GM18498 (cell line): ENCODE data around the gene INSIG1.

ENCODE experiments used
- ATAC-seq: cut with Tn5 transposase; IDR thresholded peaks from one replicate; pipeline ENCODE4 v1.9.1; 2021; ENCODE audit warnings: mild to moderate bottlenecking, moderate library complexity; ENCODE audit not compliant: unreplicated experiment

Gene INSIG1

DNA sequence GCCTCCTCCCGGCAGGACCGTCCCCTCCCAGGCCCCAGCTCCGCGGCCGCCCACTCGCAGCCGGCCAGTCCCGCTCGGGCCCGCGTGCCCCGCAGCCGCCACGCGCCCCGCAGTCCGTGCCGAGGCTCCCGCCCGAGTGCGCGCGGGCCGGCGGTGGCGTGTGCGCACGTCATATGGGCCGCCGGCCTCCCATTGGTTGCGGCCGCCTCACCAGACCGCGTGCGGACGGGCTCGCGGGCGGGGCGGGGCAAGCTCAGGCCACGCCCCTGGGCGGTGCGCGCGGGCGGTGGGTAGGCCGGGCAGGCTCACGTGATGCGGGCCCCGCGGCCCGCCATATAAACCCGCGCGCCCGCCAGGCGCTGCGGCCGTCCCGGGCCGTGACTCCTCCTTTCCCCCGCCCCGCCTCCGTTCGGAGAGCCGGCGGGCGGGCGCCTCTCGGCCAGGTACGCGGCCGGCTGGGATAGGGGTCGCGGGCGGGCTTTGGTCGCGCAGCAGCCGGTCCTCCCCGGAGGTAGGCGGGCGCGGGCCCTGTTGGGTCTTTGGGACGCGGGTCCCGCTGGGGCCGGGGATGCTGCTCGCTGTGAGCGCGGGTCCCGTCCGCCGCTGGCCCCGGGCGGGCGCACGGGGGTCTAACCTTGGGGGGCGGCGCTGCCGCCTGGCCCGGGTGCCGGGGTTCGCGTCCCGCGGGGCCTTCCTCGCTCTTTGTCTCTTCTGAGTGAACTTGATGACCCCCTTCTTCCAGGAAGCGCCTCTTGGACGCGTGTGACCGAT is at the start of gene INSIG1:
Gene INSIG1 (plus strand): TSS at position 362 of the 771 bp plus-strand sequence. CDS start 408 bp downstream, at position 770.
- peak; percentile 67 for ATAC-seq

DNA sequence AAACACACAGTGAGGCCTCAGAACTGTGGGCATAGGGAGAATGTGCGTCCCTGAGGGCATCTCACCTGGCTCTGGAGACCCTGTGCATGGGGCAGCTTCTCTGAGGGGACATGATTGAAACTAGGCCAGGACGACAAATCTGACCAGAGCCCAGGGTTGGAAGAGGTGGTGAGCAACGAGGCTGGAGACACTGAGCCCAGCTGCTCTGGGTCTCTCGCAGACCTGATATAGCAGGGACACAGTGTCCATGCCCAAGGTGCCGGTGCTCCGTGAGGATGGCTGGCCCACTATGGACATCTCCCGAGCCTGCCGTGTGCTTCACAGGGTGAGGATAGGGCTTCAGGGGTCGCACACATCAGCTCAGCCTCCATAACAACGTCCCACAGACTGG is 49.3 kb upstream of the INSIG1 start:
- ATAC-seq, result no peak

DNA sequence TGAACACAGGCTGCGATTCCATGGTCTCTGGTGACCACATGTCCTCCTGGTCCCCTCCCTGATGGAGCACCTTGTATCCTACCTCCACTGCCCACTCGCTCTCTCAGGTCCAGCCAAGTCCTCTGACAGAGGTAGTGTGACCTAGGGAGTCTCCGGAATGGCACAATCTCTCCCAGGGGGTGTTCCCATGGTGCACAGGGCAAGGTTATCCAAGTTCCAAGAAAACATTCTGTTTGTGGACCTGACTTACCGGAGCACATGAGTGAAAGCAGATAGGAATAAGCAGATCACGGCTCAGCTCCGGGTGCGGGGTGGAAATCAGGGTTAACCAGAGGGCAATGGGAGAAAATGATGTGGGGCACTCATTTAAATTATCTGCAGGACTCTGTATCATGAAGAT is 45.8 kb upstream of the INSIG1 start:
- ATAC-seq, result no peak

DNA sequence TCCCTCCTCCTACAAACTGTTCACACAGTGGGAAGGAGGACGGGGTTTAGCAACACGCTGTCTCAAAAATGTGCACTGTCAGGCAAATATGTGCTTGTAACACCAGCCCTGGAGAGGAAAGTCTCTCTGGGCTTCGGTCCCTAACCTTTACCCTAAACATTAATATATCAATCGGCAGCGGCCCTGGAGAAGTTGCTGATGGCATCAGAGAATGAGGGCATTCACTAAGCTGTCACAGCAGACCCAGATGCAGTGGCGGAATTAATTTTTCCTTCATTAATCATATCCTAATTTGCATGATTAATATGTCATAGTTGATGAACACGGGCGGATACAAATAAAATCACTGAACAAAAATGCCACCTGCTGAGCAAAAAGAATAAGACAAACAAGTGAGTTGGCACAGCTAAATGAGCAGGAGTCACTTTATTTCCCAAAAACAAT is 45.2 kb upstream of the INSIG1 start:
- ATAC-seq, result no peak

DNA sequence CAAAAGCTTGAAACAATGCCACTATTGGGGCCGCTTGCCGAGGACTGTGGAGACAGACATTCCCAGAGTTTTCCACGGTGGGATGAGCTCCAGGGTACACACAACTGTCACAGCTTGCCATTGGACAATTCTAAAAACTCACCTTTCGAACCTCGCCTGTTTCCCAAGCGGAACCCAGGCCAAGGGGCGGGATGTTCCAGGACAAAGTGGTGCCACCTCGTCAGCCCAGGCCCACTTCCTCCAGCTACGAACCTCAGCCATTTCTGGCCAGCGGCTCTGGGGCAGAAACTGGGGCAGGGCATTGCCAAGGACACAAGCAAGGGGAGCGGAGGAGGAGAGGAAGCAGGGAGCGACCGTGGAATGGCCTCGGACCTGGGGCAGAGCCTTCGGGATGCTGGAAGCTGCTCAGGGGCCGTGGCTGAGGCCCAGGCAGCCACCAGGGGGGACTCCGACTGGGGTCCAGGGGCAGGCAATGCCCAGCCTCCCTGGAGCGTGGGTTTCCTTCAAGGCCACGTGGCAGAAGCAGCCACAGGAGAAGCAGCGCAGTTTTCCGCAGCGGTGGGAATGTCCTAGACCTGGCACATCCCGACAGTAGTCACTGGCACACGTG is 44.7 kb upstream of the INSIG1 start:
- no peak for ATAC-seq

DNA sequence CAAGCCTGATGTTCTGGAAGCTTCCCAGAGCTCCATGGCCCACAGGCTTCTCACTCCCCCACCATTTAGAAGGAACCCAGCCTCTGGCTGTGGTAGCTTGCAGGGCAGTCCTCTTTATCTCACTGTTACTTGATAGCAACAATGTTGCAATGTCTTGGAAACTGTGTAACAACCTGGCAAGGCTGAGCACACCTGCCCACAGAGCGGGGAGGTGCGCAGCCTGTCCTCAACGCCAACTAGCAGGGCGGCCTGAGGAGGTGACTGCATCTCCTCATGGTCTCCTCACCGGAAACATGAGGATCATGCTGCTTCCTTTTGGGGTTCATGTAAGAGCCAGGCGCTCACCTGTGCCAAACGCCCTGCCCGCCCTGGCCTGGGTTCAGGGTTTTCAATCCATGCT is 43.7 kb upstream of the INSIG1 start:
- no peak for ATAC-seq

DNA sequence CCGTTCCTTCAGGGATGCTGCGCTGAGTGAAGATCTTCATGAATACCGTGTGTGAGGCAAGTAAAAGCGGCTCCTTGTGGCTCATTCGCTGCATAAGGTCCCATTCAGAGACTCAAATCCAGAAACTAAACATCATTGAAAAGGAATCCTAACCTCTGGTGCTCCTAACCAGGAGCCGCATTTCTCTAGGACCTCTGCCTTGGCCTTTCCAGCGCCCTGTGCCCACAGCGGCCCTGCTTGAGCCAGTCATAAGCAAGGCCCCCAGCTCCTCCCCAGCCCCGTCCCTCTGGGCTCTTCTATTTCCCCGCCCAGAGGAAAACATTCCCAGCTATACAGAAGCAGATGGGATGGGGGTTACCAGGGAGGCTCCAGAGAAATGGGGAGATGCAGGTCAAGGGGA is 42.6 kb upstream of the INSIG1 start:
- ATAC-seq, result no peak

DNA sequence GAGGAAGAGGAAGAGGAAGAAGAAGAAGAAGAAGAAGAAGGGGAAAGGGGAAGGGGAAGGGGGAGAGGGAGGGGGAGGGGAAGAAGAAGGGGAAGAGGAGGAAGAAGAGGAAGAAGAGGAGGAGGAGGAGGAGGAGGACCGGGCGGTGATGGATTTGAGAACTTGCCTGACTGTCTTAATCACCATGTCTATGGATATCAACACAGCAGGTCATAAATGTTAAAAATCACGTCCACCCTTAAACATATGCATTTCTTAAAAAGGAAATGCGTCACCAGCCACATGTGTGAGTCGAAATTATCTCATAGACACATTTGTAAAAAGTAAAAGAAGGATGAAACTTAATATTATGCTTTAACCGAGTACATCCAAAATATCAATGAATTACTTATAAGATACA is 42.1 kb upstream of the INSIG1 start:
- ATAC-seq, result no peak

DNA sequence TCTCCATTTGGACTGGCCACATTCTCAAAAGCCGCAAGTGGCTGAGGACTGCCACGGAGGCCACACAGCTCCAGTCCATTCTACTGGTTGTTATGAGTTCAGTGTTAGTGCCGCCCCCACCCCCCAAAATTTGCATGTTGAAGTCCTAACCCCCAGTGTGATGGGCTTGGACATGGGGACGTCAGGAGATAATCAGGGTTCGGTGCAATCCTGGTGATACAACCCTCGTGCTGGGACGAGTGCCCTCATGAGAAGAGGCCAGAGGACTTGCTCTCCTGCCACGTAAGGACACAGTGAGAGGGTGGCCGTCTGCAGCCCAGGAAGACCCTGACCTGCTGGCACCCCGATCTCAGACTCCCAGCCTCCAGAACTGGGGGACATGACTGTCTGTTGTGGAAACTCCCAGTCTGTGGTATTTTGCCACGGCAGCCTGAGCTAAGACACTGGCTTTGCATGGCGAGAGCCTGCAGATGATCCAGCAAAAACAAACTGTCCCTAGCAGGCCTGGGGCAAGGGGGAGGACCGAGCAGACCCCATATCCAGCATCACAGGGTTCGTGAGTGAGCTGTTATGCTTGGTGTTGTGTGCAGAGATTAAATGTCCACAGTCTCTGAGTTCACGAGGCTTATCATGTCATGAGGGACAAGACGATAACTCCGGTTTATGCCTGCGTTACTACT is 41.5 kb upstream of the INSIG1 start:
- ATAC-seq, result no peak

DNA sequence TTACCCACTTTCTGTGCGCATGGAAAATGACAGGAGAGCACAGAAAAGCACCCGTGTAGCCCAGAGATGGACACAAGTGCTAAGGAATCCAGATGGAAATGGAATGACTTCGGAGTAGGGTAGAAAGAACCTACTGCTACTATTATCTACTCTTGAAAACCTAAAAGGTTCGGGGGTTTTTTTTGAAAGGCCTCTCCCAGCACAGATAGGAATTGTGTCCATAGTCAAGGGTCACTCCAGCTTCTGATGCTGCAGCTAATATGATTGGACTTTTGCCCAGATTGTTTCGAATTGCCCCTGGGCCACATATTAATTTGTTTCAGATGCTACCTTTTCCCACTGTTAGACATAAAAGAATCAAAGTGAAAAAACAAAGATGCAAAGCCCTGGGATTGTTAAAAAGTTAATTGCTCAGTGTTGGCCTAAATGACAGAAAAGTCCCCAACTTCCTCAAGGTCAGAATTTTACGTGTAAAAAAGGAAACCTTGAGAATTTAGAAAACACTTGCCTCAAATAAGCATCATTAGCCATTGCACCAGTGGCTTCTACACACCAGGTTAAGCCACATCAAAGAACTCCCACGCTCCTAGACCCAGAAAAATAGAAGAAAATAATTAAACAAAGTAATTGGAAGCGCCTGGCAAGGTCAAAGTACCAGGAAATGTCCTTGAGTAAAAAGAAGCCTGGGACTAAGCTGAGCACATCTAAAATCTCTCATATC is 40.8 kb upstream of the INSIG1 start:
- no peak for ATAC-seq

DNA sequence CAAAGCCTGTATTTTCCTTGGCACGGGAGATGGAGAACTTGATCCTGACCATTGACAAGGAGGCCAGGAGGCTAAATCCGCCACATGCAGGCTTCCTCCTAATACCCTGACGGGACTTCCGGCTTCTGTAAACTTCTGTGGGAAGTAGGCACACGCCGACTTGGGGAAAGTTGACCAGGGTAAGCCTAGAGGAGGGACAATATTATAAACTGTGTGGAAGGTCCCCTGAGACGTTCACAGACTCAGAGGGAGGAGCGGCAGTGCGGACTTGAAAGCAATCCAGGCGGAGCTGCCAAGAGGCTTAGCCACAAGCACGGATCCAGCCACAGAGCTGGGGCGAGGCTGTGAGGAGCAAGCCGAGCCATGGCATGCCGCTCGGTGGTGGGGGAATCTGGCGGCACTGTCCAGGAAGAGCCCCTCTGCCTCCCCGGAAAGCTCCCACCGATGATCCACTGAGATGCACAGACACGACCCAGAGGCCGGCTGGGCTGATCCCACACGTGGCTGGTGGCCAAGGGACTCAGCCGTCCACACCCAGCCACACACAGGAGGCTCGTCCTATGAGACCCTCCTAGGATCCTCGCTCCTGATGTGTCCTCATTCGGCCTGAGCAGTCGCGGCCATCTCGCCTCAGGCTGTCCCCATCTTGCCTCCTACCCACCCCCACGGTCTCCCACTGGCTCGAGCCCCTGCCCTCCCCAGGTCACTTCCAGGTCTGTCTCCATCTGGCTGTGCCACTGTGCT is 40.0 kb upstream of the INSIG1 start:
- no peak for ATAC-seq

DNA sequence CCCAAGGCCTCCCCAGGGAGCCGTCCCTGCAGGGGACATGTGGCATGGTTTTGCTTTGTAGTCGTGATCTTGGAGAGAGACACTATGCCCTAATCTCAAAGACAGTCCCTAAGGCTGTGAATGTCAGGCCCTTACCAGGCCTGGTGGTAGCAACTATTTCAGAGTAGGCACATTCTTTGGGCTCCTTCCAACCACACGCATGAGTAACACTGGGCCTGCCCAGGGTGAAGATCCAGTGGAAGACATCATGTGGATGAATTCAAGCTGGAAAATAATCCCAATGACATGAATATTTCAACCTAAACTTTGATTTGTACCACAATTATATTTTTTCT is 39.5 kb upstream of the INSIG1 start:
- ATAC-seq, result no peak

DNA sequence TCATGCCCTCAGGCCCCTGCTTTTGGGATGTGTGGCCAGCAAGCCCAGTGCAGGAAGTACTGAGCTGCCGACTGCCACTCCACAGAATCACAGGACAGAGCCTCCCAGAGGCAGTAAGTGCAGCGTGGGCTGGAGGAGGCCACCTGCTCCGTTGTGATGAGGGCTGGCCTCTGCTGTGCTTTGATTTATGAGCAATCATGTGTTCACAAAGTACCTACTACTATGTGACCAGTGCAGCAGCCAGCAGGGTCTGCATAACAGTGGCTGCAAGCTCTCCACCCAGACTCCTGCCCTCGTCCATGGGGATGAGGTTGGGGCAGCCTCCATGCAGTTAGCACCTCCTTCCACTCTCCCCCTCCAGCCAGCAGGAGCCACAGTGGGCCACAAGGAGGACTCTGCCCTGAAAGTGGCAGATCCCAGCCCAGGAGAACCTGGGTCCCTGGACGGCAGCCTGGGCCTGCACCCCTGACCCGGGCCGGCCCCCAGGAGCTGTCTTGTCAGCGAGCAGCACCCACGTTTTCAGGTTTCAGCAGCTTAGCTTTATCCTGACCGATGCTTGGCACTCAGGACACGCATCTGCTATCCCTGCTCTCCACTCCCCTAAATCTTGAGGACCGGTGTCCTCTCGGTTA is 37.7 kb upstream of the INSIG1 start:
- no peak for ATAC-seq

DNA sequence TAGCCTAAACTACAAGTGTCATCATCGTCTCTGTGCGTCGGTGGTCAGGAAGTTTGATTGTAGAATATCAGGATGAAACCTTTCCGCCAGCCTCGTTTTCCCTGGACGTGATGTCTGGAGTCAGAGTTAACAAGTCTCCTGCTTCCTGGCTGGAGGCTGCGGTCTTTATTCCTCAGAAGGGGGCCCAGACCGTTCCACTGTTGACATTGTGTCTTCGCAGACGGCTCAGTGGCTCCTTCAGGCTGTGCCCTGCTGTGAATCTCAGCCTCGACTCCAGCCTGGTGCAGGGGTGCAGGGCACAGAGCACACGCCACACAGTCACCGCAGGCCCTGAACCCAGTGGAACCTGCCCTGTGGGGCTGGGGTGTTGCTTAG is 37.2 kb upstream of the INSIG1 start:
- no peak for ATAC-seq

DNA sequence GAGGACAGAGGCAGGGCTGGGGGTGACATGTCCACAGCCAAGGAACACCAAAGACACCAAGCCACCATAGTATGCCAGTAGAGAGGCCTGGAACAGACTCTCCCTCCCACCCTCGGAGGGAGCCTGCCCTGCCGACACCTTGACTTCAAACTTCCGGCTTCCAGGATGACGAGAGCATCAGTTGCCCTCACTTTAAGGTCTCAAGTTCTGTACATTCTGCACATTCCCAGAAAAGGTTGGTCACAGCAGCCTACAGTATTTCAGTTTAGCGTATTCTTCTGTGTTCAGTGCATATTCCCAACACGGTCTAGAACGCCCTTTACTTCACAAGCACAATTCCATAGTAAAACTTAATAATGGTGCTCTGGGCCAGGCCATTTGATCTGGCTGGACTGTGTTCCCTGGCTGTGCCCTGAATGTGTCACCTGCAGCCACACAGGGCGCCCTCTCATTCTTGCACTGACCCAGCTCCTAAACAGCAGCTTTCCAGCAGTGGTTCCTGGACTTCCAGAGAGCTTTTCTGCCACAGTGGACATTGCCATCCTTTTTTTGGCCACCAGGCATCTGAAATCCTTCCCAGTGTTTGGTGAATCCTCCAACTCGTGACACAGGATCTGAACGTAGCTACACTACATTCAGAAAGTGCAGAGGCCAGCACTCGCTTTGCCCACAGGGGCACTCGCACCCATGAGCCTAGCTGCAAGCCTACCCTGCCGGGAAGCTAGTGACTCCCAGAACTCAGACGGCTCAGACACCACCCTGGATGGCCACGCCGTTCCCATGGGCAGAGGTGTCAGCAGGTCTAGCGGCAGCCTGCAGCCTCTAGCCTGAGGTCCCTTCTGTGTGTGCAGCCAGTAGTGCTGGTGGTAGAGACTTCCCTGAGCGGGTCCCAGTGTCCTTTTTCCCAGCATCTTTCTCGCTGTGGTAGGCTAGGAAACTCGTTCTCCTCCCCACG is 36.4 kb upstream of the INSIG1 start:
- ATAC-seq, result no peak

DNA sequence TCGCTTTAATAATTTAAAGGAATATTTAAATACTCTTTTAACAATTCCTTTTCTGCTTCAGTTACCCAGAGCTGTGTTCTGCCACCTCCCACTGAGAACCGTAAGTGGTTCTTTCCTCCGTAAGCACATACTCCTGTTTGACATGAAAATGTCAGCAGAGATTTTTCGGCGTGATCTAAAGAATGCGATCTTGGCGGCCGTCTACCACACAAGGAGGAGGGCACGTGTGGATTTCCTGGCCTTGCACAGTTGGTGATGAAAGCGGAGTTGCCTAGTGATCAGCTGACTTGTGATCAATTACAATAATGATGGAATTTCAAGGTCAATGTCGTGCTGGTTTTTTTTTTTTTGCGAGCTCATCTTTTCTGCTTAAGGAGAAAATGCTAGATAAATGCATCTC is 35.6 kb upstream of the INSIG1 start:
- ATAC-seq, result no peak

DNA sequence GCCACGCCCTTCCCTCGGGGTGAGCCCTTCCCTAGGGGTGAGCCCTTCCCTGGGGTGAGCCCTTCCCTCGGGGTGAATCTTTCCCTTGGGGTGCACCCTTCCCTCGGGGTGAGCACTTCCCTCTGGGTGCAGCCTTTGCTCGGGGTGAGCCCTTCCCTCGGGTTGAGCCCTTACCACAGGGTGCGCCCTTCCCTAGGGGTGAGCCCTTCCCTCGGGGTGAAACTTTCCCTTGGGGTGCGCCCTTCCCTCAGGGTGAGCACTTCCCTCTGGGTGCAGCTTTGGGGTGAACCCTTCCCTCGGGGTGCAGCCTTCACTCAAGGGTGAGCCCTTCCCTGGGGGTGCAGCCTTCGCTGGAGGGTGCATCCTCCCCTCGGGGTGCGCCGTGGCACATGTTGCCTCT is 34.6 kb upstream of the INSIG1 start:
- no peak for ATAC-seq

DNA sequence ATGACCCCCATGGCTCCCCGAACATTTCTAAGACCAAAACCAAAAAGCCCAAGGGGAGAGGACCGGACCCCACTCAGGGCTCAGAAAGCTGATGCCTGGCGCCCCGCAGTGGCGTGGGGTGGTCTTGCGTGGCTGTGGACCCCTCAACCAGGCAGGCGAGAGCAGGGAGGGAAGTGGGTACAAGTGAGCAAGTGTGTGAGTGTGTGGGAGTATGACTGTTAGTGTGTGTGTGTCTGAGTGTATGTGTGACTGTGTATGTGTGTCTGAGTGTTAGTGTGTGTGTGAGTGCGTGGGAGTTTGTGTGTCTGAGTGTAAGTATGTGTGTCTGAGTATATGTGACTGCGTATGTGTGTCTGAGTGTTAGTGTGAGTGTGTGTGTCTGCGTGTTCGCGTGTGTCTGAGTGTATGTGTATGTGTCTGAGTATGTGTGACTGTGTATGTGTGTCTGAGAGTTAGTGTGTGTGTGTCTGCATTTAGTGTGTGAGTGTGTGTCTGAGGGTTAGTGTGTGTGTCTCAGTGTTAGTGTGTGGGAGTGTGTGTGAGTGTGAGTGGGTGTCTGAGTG is 34.0 kb upstream of the INSIG1 start:
- no peak for ATAC-seq

DNA sequence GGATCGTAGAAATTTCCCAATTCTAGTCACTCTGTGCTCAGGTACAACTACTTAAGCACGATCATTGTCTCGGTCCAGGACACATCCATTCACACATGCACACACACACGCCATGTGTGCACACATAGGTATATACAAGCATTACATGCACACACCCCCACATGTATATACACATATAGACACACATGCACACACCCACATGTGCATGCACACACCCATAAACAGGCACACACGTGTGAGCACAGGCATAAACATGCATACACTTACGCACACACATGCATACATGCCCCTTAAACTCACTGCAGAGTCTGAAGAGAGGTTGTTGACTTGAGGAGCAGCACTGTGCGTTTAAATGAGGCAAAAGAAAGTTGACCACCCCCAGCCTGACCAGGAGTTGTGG is 32.5 kb upstream of the INSIG1 start:
- no peak for ATAC-seq
